Measurements from ENCODE around the gene AFF1.

AFF1 gene

DNA sequence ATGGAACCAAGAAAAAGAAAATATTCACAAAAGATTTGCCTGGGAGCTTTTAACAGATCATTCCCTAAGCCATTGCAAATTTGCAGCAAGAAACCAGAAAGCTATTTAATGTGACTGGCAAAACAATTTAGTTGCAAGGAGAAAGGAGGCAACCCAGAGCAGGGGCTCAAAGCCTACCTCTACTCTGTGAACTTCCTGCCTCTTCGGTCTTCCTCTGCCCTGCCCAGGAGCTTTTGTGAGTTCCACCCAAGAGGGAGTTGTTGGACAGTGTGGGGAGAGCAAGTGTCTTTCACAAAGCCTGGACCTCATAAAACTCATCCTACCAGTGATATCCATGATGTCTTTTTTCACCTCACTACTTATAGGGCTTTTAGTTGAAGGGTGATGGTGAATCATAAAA lies 107.4 kb downstream of the AFF1 start:
- DNase-seq = no peak

DNA sequence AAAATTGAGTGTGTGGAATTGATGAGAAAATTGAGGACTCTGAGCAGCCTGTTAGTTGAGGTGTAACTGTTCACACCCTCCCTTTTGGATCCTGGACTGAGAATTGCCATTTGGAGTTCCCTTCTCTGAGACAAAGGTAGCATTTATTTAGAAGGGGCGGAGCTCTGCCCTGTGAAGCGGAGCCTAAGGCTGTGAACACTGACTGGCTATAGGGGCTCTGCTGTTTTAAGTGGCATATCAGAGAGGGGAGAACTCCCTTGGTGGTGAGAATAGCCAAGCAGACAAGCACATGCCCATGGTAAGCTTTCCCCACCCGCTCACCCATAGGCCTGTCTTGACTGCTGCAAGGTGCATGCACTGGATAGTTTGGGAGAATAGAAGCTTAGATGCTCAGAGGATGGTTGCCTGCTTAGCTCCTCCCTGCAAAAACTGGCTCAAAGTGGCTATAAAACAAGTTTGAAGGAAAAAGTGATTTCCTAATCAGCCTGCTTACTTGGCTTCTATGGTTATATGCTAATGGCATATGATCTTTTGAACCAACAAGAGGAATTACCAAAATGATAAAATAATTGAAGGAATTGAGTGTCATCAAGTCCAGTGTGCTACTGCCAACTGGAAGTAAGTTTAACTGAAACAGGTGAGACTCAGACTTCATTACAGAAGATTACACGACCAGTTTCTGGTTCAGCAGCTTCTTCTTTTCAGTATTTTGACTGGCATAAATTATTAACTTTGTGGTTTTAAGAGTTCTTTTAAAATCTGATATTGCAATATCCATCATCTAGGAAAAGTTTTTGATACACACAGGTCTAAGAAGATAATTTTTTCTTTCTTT lies 108.4 kb downstream of the AFF1 start:
- DNase-seq = no peak

DNA sequence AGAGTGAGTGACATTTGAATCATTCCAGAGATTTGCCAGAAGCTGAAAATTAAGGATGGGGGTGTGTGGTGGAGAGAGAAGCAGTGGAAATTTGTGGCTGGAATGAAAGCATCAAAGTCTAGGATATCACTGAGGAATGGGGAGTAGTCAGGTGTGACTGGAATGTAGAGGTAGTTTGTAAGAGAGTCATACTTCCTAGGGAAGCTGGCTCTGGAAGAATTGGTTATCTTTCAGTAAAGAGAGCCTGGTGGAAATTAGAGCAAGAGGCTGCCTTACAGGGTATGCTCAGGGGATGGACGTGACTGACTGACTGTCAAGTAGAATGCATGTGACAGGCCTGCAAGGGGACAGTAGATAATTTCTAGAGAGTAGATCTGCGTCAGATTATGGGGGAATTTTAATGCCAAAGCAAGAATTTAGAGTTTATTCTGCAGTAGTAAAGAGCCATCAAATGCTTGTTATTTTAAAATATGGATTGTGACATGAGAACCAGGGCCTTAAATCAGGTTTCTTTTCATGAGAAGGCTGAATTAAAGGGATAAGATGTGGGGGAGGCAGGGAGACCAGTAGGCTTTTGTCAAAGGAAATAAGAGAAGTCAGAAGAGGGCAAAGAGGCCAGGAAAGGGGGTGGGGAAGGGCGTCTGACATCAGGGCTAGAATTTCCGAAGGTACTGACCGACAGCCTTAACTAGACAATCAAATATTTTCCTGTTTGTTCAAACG lies 109.9 kb downstream of the AFF1 start:
- DNase-seq = no peak

DNA sequence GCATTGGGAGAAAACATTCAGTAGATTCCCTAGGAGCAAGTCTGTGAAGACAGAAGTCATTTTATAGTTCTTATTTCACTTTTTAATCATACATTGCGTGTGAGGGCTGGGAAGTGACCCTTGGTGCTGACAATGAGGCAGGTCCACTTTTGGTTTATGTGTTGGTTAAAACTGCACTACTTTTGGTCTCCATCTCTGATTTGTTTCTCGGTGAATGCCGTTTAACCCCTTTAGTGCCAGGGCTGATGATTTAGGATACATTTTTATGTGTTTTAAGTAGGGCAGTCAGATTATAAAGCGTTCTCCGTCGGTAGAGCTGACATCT lies 110.4 kb downstream of the AFF1 start:
- no peak for DNase-seq

DNA sequence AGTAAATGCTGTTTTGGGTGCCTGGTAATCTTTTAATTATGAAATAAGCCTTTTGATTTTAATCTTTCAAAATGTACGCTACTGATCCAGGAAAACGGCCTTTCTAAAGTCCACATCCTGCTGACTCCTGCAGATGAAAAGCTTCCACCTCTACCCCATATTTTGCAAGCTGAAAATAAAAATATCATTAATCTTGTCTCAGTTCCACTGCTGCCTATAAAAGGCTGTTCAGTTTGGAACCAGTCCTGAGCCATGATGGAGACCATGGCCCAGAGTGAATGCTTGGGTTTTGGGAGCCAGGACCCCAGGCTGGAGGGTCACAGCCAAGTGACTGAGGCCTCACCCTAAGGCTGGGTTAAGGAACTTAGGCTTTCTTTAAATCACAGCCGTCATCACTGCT lies 110.8 kb downstream of the AFF1 start:
- DNase-seq = no peak

DNA sequence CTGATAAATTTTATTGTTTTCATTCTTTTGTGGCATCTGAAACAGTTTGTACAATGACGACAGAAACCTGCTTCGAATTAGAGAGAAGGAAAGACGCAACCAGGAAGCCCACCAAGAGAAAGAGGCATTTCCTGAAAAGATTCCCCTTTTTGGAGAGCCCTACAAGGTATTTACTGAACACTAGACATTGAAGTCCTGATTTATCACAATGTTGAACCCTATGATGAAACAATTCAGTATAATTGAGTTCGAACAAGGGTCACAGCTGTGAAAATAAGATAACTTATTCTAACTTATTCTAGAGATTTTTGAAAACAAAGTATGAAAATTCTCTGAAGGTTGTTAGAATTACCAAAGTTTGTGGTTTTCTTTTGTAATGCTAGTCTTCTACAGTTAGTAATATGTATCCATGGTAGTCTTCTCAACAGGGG lies 111.3 kb downstream of the AFF1 start:
- DNase-seq = no peak

DNA sequence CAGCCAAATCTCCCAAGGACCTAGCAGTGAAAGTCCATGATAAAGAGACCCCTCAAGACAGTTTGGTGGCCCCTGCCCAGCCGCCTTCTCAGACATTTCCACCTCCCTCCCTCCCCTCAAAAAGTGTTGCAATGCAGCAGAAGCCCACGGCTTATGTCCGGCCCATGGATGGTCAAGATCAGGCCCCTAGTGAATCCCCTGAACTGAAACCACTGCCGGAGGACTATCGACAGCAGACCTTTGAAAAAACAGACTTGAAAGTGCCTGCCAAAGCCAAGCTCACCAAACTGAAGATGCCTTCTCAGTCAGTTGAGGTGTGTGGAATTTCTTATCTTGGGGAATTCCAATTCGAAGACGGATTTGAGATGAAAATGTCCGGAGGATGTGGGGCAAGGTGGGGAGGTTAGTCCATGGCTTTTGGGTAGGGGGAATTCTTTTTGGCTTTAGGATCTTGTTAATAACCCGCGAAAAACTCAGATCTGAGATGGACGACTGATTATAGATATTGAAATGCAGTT lies 112.5 kb downstream of the AFF1 start:
- DNase-seq = no peak

DNA sequence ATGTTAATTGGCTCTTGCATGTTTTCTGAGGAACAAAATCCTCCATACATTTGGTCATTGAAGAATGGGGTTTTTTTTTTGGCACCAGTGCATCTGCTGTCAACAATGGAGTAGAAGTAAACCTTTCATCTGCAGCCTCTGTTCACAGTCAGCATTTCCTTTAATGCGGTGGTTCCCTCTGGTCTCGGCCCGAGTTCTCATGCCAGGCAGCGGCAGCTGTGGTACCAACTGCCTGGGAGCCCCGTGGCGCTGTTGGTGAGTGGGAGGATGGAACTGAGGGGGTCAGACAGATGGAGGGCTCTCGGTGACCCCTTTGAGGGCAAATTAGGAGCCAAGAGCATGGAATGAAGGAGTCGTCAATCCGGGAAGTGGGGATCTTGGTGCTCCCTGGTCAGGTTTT lies 114.7 kb downstream of the AFF1 start:
- no peak for DNase-seq

DNA sequence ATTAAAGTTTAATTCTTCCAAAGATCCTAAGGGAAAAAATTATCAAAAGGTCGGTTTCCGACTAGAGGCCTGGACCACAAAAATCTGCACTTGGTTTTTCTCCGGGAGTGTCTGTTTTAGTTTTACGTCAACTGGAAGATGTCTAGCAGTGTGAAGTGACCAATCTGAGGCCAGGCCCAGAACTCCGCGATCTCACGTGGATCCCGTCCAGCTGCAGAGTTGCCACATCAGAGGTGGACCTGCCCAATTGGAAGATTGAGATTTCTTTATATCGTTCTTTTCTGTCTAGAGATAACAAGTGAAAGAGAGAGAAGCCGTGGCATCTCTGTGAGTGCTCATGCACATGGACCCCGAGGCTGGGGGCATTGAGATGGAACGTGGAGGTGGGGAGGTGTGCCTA lies 115.8 kb downstream of the AFF1 start:
- DNase-seq = no peak

DNA sequence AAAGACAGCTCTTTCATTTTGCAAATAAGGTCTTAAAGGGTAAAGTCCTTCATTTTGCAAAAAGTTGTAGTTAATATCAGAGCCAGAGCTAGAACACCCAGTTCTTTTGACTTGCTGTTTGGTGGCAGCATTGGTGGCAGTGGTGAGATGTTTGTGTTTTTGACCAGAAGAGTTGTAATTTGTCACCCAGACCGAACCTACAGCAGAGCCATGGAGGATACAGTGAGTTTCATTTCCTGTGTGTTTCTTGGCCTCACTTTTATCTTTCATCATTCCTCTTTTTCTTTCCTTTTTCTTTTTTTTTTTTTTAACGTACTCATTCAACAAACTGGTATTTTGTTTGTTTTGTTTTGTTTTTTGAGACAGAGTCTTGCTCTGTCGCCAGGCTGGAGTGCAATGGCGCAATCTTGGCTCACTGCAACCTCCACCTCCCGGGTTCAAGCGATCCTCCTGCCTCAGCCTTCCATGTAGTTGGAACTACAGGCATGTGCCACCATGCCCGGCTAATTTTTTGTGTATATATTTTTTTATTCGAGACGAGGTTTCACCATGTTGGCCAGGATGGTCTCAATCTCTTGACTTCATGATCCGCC lies 116.4 kb downstream of the AFF1 start:
- DNase-seq = peak; percentile 38

DNA sequence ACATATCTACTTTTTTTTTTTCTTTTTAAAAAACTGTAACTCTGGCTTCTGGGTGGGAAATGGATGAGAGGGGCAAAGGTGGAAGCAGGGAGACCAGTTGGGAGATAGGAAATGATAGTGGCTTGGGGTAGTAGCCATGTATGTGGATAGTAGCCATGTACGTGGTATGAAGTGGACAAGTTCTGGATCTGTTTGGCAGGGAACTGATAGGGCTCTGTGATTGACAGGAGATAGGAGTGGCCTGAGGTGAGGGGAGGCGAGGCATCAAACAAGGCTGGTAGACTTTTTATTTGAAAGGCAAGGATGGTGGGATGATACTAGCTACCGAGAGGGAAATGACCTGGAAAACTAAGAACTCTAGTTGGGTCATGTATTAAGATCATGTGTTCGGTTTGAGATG lies 117.8 kb downstream of the AFF1 start:
- DNase-seq = no peak

DNA sequence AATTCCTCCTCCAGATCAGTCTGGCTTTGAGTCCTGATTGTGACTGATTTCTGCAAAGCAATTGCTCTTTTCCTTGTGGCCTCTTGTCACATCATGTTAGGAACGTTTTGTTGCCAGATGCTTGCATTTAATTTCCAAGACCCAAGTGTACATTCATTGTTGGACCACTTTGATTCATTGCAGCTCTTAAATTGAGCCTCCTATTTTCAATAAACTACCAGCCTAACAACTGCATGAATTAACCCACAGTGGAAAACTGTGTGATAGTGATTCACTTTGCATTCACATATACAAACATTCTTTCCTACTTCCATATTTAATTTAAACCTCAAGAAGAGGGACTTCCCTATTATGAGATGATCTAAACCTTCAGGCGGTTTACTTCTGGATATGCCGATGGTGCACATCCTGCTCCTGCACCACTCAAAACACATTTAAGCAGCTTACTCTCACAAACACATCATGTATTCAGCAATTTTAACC lies 118.4 kb downstream of the AFF1 start:
- peak; percentile 67 for DNase-seq

DNA sequence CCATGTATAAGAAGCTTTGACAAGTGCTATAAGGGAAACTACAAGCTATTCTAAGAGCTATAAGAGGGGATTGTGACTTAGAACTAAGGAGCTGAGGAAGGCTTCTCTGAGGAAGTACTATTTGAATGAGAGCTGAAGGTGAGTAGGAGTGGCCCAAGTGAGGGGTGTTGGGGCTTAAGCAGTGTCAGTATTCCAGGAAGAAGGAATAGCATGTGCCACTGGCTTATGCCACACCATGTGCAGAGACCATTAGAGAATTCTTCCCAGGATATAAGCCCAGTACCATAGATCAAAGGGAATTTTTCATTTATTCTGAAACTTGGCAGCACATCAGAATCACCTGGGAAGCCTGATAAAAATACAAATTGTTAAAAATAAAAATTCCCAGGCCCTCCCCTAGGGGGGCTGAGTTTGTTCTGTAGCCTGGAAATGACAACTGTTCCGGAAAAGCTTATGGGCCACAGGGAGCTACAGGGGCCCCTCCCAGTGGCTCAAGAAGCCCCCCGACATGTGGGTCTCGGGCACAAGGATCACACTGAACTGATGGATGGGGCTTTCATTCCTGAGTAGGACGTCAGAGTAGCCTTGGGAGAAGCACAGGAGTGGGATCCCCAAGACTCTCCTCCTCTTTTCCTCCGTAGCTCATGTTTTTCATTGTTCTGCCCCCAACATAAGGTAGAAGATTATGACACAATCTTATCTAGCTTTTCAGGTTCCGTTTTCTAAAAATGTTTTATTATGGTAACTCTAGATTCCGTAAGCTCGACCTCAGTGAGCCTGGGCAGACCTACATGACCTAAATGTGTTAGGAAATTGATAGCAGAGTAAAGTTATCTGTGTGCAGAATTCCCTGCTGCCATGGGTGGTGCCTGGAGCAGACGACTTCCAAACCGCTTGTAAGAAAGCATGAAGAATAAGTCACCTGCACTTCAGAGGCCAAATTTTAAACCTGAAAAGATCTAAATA lies 119.3 kb downstream of the AFF1 start:
- DNase-seq = no peak

DNA sequence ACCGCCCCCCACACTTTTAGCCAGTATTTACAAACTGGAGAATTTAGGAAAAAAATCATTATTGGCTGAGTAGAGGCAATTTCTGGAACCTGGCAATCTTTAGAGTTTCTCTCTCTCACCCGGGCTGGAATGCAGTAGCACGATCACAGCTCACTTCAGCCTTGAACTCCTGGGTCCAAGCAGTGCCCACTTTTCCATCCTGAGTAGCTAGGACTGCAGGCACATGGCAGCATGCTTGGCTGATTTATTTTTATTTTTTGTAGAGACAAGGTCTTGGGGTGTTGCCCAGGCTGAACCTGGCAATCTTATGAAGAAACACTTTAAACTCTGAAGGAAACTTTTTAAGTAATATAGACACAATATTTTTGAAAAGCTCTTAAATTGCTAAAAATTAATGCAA lies 120.1 kb downstream of the AFF1 start:
- DNase-seq = no peak

DNA sequence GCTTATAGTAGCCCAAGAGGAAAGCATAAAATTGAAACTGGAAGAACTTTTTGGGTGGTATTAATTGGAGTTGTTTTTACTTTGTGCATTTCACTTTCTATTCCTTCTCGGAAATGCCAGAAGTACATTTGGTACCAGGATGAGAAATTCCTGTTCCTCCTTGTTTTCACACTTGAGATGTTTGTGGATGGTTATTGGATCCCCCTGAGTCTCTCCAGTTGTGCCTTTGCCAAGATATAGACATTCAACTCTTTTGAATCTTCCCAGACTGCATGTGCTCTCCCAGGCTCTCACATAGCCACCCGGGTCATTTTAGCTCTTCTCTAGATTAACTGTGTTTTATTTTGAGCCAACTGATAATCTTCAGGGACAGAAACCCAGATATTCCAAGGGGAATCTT lies 120.5 kb downstream of the AFF1 start:
- DNase-seq = no peak

DNA sequence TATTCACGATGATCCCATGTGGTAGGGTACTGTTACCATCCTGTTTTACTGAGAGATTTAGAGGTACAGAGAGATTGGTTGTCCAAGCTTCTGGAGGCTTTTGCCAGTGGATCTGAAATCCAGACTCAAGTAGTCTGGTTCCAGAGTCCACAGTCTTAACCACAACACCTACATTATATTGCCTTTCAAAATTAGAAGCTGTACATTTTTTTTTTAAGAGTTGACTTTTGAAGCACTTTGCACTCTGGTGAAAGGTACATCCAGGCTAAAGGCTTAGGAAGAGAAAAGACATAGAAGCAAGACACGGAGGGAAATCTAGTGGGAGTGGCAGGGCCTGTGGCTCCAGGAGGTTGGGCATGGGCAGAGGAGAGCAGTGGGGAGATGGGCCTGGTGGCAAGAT lies 122.1 kb downstream of the AFF1 start:
- DNase-seq = no peak

DNA sequence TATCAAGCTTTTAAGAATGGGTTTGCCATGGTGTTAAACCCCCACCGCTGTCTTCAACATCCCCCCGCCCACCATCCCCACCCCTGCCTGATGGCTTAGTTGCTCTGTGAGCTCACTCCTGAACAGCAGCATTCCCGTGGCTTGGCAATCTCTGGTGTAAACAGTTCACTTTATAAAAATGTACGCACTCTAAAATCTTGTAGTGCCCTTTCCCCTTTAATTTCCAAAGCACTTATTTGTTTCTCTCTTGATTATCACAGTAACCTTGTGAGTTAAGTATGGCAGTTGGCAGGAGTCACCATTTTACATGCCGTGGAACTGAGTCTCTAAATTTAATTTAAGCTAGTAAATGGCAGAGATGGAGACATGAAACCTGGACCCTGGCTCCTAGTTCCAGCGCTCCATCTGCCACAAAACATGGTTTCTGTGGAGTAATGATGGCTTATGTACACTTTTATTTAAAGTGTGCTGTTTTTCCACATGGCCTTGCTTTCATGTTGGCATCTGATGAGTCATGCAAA lies 123.1 kb downstream of the AFF1 start:
- DNase-seq = no peak

DNA sequence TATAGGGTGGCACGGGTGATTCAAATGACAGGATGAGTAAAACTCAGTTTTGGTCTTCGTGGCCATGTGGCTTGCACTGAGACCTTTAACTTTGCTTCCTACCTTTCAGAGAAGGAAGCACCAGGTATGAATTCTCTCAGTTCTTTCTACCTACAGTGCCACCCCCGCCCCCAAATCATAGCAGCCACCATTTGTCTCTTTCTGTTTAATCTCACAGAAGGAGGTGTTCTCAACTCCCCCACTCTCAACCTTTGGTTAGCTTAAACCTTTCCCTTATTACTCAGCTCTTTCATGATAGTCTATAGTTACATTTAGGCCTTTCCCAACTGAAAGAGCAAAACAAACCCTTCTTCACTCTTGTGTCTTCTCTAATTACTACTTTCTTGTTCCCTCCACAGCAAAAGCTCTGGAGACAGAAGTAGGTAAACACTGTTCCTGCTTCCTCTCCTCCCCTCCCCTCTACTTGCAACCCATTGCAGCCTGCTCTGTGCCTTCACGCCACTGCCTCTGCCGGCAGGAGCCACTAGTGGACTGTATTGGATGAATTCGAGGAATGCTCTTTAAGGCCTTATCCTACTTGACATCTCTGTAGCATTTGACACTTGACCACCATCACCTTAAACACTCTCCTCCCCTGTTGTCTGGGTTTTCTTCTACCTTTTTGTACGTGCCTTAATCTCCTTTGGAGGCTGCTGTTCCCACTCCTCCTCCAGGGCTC lies 123.7 kb downstream of the AFF1 start:
- DNase-seq = peak; percentile 86

DNA sequence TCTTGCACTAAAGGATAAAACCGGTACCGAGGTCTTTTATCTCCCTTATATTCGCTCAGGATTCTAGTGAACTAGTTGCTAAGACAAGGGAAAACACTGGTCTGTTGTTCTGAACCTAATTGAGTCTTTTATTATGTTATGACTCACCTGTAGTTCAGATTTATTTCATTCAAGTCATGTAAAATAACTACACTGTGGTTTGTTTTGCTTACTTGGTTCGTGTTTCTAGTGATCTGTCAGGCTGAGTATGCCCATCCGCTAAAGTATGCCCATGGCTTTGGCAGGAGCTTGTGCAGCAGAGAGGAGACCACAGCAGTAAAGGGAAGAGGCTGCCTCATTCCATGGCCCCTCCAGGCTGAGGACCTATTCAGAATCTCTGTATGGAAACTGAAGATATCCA lies 126.1 kb downstream of the AFF1 start:
- DNase-seq = peak; percentile 83

DNA sequence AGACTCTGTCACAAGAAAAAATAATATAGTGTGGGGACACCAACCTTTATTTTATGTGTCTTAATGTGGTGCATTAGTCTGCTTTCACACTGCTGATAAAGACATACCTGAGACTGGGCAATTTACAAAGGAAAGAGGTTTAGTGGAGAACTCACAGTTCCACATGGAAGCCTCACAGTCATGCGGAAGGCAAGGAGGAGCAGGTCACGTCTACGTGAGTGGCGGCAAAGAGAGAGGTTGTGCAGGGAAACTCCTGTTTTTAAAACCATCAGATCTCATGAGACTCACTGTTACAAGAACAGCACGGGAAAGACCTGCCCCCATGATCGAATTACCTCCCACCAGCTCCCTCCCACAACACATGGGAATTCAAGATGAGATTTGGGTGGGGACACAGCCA lies 130.2 kb downstream of the AFF1 start:
- no peak for DNase-seq

DNA sequence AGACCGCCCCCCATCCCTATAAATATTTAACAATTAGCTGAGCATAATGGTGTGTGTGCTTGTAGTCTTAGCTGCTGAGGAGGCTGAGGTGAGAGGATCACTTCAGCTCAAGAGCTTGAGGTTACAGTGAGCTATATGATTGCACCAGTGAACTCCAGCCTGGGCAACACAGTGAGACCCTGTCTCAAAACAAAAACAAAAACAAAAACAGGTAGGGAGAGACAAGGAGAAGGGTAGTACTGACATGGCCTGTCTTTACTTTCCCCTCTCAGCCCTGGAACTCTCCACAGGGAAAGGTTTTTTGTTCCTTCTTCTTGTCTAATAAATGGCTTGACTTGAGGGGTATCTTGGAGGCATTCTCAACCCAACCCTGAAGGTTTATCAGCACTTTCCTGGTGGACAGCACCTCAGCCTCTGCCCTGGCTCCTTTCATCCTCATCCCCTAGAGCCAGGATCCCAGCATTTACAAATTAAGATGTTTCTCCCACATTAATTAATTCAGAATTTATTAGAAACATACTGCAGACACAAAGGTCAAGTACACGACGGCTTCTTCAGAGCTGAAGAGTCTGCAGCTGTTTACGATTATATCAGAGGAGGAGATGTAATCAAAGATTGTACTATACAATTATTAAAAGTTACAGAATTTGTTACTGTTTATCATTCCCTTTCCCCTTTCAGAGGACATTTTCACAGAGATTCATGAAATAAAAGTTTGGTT lies 131.8 kb downstream of the AFF1 start:
- DNase-seq = no peak
